ENCODE results near the gene IDUA. TPM values are rescaled to one million over a fixed set of nuclear protein-coding genes. Genes with fewer than 3 reads are reported as not detected.

Gene IDUA
- total and polyA plus RNA-seq, 12 donors = 4.6 to 13.3 (median 8.7) TPM

- Histone ChIP-seq H3K36me3 (no peaks in the 10 kb centered on the region), H3K27ac (no peak overlapping the region), H3K27me3 (peaks cover 0 to 47% (median 41%) of the 10 kb centered on the region in 7 donors), H3K4me1 (peaks cover 0 to 19% (median 5%) of the 10 kb centered on the region in 9 donors), H3K9me3 (no peaks in the 10 kb centered on the region), H3K4me3 (no peak overlapping the region)
- no peak for DNase-seq
- ATAC-seq = no peak
- intact Hi-C loops (cut with DNase I) = no loop called here
- 76 to 86% methylated on average over 10 of the region's 10 CpGs for WGBS, 2 donors
- TF ChIP-seq, protein P1, sequence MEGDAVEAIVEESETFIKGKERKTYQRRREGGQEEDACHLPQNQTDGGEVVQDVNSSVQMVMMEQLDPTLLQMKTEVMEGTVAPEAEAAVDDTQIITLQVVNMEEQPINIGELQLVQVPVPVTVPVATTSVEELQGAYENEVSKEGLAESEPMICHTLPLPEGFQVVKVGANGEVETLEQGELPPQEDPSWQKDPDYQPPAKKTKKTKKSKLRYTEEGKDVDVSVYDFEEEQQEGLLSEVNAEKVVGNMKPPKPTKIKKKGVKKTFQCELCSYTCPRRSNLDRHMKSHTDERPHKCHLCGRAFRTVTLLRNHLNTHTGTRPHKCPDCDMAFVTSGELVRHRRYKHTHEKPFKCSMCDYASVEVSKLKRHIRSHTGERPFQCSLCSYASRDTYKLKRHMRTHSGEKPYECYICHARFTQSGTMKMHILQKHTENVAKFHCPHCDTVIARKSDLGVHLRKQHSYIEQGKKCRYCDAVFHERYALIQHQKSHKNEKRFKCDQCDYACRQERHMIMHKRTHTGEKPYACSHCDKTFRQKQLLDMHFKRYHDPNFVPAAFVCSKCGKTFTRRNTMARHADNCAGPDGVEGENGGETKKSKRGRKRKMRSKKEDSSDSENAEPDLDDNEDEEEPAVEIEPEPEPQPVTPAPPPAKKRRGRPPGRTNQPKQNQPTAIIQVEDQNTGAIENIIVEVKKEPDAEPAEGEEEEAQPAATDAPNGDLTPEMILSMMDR (IDR thresholded peaks at IDR 0.05) = no peak
Measured at GRCh38 chr4:1032861-1033260, 46.0 kb downstream of the IDUA start.

GRCh38 chr4:1033840-1034551 is 47.2 kb downstream of the IDUA start:
- H3K27ac ChIP-seq = peak overlapping the region in 6 of 10 donors; percentile 4 to 60 (median 26)
- H3K27me3 ChIP-seq = peaks cover 0 to 47% (median 41%) of the 10 kb centered on the region in 7 donors
- peak; percentile 45 to 63 for DNase-seq
- H3K4me1 ChIP-seq = peaks cover 0 to 19% (median 4%) of the 10 kb centered on the region in 9 donors
- TF ChIP-seq, protein P1 (IDR thresholded peaks at IDR 0.05) = no peak
- ATAC-seq = peak in 7 of 8 donors; percentile 4 to 58 (median 32)
- H3K4me3 ChIP-seq = peak overlapping the region in 5 of 10 donors; percentile 15 to 30 (median 22)
- no peaks in the 10 kb centered on the region for H3K9me3 ChIP-seq
- no peaks in the 10 kb centered on the region for H3K36me3 ChIP-seq
- intact Hi-C loops (cut with DNase I) = no loop called here
- WGBS, 2 donors = 54 to 63% methylated on average over 32 to 35 of the region's 35 CpGs

GRCh38 chr4:1035510-1035909 is 48.7 kb downstream of the IDUA start:
- Histone ChIP-seq H3K27me3 (peaks cover 0 to 42% (median 35%) of the 10 kb centered on the region in 7 donors), H3K27ac (peak overlapping the region in 4 of 10 donors; percentile 10 to 44 (median 14)), H3K36me3 (no peaks in the 10 kb centered on the region), H3K4me1 (peaks cover 0 to 20% (median 4%) of the 10 kb centered on the region in 9 donors), H3K4me3 (no peak overlapping the region), H3K9me3 (no peaks in the 10 kb centered on the region)
- intact Hi-C loops (cut with DNase I) = no loop called here
- DNase-seq (peak in 1 of 2 donors; percentile 56), ATAC-seq (peak in 7 of 8 donors; percentile 19 to 68 (median 34))
- 62 to 72% methylated on average over 26 of the region's 26 CpGs for WGBS, 2 donors
- TF ChIP-seq, protein P1 (IDR thresholded peaks at IDR 0.05) = no peak

- Histone ChIP-seq H3K4me1 (peaks cover 0 to 24% (median 5%) of the 10 kb centered on the region in 9 donors), H3K36me3 (no peaks in the 10 kb centered on the region), H3K9me3 (no peaks in the 10 kb centered on the region), H3K4me3 (no peak overlapping the region), H3K27ac (peak overlapping the region in 1 of 10 donors; percentile 12), H3K27me3 (peaks cover 0 to 38% (median 34%) of the 10 kb centered on the region in 7 donors)
- WGBS, 2 donors = 84 to 85% methylated on average over 15 of the region's 15 CpGs
- intact Hi-C loops (cut with DNase I) = no loop called here
- peak in 1 of 8 donors; percentile 7 for ATAC-seq
- TF ChIP-seq, protein P1 (IDR thresholded peaks at IDR 0.05) = no peak
- no peak for DNase-seq
Measured at GRCh38 chr4:1036095-1036494, 49.3 kb downstream of the IDUA start.
